Endodermal cell (in vitro differentiated cells): ENCODE results near the gene LRRK1. TPM values are rescaled to one million over a fixed set of nuclear protein-coding genes. Genes with fewer than 3 reads are reported as not detected.
A peak's percentile ranks its signal among the peaks of the same experiment; 100 is the strongest.
"Not testable (repeated sequence)": the region's sequence is repeated elsewhere in the genome, so short reads cannot be mapped to it uniquely, and the experiment has no call there.

Source experiments
- DNase-seq: peaks from one replicate; pipeline ENCODE4 v3.0.0-alpha.2; 2017
- H3K27ac ChIP-seq: 2 replicates; pipeline ENCODE4 v1.5.1; 2013; ENCODE audit warnings: mild to moderate bottlenecking, low read depth, low read length, moderate library complexity
- H3K27me3 ChIP-seq: 2 replicates; pipeline ENCODE4 v1.6.1; 2013; ENCODE audit warnings: mild to moderate bottlenecking, low read length, moderate library complexity; ENCODE audit not compliant: insufficient read depth, control insufficient read depth, poor library complexity, severe bottlenecking
- H3K36me3 ChIP-seq: 2 replicates; pipeline ENCODE4 v1.7.0; 2013; ENCODE audit warnings: mild to moderate bottlenecking, low read length, moderate library complexity; ENCODE audit not compliant: control insufficient read depth, insufficient read depth
- H3K4me1 ChIP-seq: one replicate; pipeline ENCODE4 v1.7.0; 2013; ENCODE audit warnings: low read length; ENCODE audit not compliant: control insufficient read depth, insufficient read depth
- H3K4me3 ChIP-seq: 2 replicates; pipeline ENCODE4 v1.5.1; 2013; ENCODE audit warnings: mild to moderate bottlenecking, low read length, moderate library complexity
- H3K9ac ChIP-seq: 2 replicates; pipeline ENCODE4 v1.6.1; 2013; ENCODE audit warnings: mild to moderate bottlenecking, low read length, moderate library complexity; ENCODE audit not compliant: poor library complexity, severe bottlenecking; ENCODE audit errors: extremely low read depth
- H3K9me3 ChIP-seq: 2 replicates; pipeline ENCODE4 v1.6.1; 2013; ENCODE audit warnings: mild to moderate bottlenecking, low read length, moderate library complexity; ENCODE audit not compliant: control insufficient read depth
- H3K27ac Mint-ChIP-seq: 2 replicates; pipeline ENCODE4 v1.8.0; 2020; ENCODE audit warnings: mixed read lengths
- H3K27me3 Mint-ChIP-seq: 2 replicates; pipeline ENCODE4 v1.8.0; 2021; ENCODE audit warnings: mild to moderate bottlenecking, mixed read lengths; ENCODE audit not compliant: insufficient read depth
- H3K36me3 Mint-ChIP-seq: 2 replicates; pipeline ENCODE4 v1.8.0; 2020; ENCODE audit warnings: low read depth, mixed read lengths
- H3K4me1 Mint-ChIP-seq: 2 replicates; pipeline ENCODE4 v1.8.0; 2020; ENCODE audit warnings: mixed read lengths
- H3K4me3 Mint-ChIP-seq: 2 replicates; pipeline ENCODE4 v1.8.0; 2020; ENCODE audit warnings: mild to moderate bottlenecking, moderate library complexity, mixed read lengths
- H3K9me3 Mint-ChIP-seq: 2 replicates; pipeline ENCODE4 v1.8.0; 2020; ENCODE audit warnings: mild to moderate bottlenecking, mixed read lengths
- WGBS, 2 experiments: methylation state at CpG; one replicate each; pipeline versions ENCODE4 v1.1.5 to v1.1.7; 2013; ENCODE audit warnings: missing lambda C conversion rate in 2 of 2, mixed read lengths in 1 of 2; ENCODE audit not compliant: insufficient coverage in 1 of 2, insufficient read length in 1 of 2; 5-methylcytosine and 5-hydroxymethylcytosine counted together
- total RNA-seq, 2 donors: library from RNA; stranded (reverse); fragmentation: NEBNext Ultra II Directional in 1 of 2; extraction: Animal tissue kit (Norgen Biotek cat#: 25700) in 1 of 2; gene quantifications; 2 replicates in 1 of 2; 3 replicates in 1 of 2; pipeline ENCODE4 v1.2.1, GENCODE V29; 2021
- TF ChIP-seq, protein P1 (sequence below): fragments of 200-600 bp; sonication (generic); conservative IDR thresholded peaks from 2 replicates; pipeline ENCODE4 v1.5.0; 2021; ENCODE audit warnings: antibody characterized with exemption, mild to moderate bottlenecking

LRRK1 gene
- total RNA-seq, 2 donors from 2014 or later, result 2.7 to 5.1 TPM

DNA sequence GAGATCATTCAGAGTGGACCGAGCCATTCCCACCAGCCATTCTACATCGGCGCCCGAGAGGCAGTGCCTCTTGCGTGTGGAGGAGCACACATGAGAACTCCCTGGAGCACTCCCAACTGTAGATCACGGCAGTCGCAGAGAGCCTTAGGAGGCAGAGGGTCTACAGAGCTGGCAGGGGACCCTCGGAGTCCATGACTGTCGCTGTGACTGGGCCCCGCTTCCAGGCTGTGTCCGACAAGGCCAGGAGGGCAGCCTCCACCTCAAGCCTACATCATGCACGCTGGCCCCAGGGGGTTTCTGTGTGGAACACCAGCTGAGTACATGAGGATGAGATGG, 173.7 kb downstream of the LRRK1 start:
- Histone ChIP-seq H3K4me1 (no peaks in the 10 kb centered on the region), H3K27ac (peak overlapping the region; percentile 83), H3K9me3 (no peaks in the 10 kb centered on the region), H3K4me3 (no peak overlapping the region), H3K36me3 (no peaks in the 10 kb centered on the region), H3K9ac (no peak overlapping the region), H3K27me3 (no peaks in the 10 kb centered on the region)
- Mint-ChIP-seq H3K27ac (no peak overlapping the region), H3K27me3 (peaks cover 5% of the 10 kb centered on the region), H3K36me3 (no peaks in the 10 kb centered on the region), H3K9me3 (no peaks in the 10 kb centered on the region), H3K4me1 (no peaks in the 10 kb centered on the region), H3K4me3 (no peak overlapping the region)
- WGBS, 2 experiments, result 92% methylated on average over 12 of the region's 12 CpGs
- TF ChIP-seq, protein P1, sequence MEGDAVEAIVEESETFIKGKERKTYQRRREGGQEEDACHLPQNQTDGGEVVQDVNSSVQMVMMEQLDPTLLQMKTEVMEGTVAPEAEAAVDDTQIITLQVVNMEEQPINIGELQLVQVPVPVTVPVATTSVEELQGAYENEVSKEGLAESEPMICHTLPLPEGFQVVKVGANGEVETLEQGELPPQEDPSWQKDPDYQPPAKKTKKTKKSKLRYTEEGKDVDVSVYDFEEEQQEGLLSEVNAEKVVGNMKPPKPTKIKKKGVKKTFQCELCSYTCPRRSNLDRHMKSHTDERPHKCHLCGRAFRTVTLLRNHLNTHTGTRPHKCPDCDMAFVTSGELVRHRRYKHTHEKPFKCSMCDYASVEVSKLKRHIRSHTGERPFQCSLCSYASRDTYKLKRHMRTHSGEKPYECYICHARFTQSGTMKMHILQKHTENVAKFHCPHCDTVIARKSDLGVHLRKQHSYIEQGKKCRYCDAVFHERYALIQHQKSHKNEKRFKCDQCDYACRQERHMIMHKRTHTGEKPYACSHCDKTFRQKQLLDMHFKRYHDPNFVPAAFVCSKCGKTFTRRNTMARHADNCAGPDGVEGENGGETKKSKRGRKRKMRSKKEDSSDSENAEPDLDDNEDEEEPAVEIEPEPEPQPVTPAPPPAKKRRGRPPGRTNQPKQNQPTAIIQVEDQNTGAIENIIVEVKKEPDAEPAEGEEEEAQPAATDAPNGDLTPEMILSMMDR, result no peak
- no peak for DNase-seq

DNA sequence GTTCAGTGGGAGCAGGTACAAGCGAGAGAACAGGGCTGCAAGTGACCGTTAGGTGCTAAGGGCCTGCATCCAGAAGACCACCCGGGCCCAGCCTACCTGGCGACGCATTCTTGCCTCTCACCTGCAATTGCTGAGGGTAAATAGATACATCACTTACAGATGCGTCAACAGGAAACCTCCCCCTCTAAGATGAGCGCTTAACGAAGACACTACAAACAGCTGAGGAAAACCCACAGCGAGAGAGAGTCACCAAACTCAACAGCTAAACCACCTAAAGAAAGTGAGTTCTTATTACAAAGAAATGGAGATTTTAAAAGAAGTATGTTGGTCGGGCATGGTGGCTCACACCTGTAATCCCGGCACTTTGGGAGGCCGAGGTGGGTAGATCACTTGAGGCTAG, 174.8 kb downstream of the LRRK1 start:
- no peaks in the 10 kb centered on the region for H3K36me3 ChIP-seq
- Mint-ChIP-seq H3K27ac (no peak overlapping the region), H3K36me3 (no peaks in the 10 kb centered on the region), H3K4me1 (no peaks in the 10 kb centered on the region), H3K9me3 (no peaks in the 10 kb centered on the region), H3K27me3 (peaks cover 5% of the 10 kb centered on the region), H3K4me3 (no peak overlapping the region)
- H3K9me3 ChIP-seq, result no peaks in the 10 kb centered on the region
- no peak overlapping the region for H3K27ac ChIP-seq
- no peak overlapping the region for H3K9ac ChIP-seq
- WGBS, 2 experiments, result 87 to 94% methylated on average over 11 to 12 of the region's 12 CpGs
- DNase-seq, result no peak
- TF ChIP-seq, protein P1, result no peak
- H3K4me1 ChIP-seq, result no peaks in the 10 kb centered on the region
- no peaks in the 10 kb centered on the region for H3K27me3 ChIP-seq
- H3K4me3 ChIP-seq, result no peak overlapping the region

DNA sequence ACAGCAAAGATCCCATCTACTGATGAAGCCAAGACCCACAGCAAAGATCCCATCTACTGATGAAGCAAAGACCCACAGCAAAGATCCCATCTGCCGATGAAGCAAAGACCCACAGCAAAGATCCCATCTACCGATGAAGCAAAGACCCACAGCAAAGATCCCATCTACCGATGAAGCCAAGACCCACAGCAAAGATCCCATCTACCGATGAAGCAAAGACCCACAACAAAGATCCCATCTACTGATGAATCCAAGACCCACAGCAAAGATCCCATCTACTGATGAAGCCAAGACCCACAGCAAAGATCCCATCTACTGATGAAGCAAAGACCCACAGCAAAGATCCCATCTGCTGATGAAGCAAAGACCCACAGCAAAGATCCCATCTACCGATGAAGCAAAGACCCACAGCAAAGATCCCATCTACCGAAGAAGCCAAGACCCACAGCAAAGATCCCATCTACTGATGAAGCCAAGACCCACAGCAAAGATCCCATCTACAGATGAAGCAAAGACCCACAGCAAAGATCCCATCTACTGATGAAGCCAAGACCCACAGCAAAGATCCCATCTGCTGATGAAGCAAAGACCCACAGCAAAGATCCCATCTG, 176.7 kb downstream of the LRRK1 start:
- not testable (repeated sequence) for H3K4me3 Mint-ChIP-seq, H3K27me3 ChIP-seq, H3K9me3 Mint-ChIP-seq, H3K27ac ChIP-seq, H3K9me3 ChIP-seq, H3K4me1 ChIP-seq, H3K27ac Mint-ChIP-seq, H3K27me3 Mint-ChIP-seq, H3K36me3 Mint-ChIP-seq, DNase-seq, H3K4me3 ChIP-seq, H3K4me1 Mint-ChIP-seq, H3K9ac ChIP-seq, H3K36me3 ChIP-seq
- WGBS, 2 experiments, result 61 to 87% methylated on average over 3 to 6 of the region's 6 CpGs

DNA sequence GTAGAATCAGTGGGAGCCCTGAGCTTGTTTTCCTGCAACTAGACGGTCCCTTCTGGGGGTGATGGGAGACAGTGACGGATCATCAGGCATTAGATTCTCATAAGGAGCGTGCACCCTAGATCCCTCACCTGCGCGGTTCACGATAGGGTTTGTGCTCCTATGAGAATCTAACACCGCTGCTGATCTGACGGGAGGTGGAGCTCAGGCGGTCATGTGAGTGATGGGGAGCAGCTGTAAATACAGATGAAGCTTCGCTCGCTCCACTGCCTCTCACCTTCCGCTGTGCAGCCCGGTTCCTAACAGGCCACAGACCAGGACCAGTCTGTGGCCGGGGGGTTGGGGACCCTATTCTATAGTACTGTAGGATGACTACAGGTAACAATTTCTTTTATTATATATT, 178.0 kb downstream of the LRRK1 start:
- Histone ChIP-seq H3K36me3 (no peaks in the 10 kb centered on the region), H3K4me3 (no peak overlapping the region), H3K4me1 (no peaks in the 10 kb centered on the region), H3K9me3 (no peaks in the 10 kb centered on the region), H3K27ac (no peak overlapping the region), H3K27me3 (no peaks in the 10 kb centered on the region), H3K9ac (no peak overlapping the region)
- H3K27me3 Mint-ChIP-seq, result peaks cover 2% of the 10 kb centered on the region
- no peaks in the 10 kb centered on the region for H3K9me3 Mint-ChIP-seq
- no peaks in the 10 kb centered on the region for H3K4me1 Mint-ChIP-seq
- TF ChIP-seq, protein P1, result no peak
- WGBS, 2 experiments, result 92 to 95% methylated on average over 12 to 14 of the region's 14 CpGs
- H3K36me3 Mint-ChIP-seq, result no peaks in the 10 kb centered on the region
- DNase-seq, result no peak
- H3K27ac Mint-ChIP-seq, result no peak overlapping the region
- H3K4me3 Mint-ChIP-seq, result no peak overlapping the region
